ENCODE data around the gene LHX3.

DNA sequence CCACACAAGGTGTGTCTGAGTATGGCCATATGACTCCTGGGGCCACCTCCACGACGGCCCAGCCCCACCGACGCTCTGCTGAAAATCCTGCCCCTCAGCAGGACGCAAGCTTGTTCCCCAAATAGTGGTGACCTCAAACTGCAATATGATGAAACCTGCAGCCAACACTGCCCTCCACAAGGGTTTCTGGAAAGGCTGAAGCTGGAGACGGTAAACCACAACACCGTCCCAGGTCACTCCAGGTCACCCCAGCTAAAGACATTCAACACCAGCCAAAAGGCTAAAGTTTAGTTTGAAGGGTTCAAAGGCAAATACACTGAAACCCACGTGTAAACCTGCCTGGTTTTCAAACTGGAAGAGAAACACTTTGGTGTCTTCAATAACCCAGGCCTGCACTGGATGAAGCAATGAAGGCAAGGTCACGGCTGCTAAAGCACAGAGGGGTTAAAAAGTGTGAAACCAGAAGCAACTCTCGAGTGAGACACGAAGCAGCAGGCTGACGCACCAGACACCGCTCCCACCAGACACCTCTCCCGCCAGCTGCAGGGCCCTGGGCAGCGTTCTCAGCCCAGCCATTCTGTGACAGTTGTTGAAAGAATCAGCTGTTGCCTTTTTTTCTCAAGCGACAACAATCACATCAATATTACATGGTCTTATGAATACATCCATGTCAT, 1.8 kb upstream of the LHX3 start:
- TF ChIP-seq CTCF (IDR thresholded peaks at IDR 0.05) (no peak), POLR2A (IDR thresholded peaks at IDR 0.05) (no peak)
